NCI-H1092 treated with DMSO at 0.1 percent for 48 hours (cell line): ENCODE results near the gene ESF1.
"Not testable (repeated sequence)": the region's sequence is repeated elsewhere in the genome, so short reads cannot be mapped to it uniquely, and the experiment has no call there.

ENCODE experiments used
- DNase-seq: peaks from one replicate; lab custom pipeline; 2025; lab: John Stamatoyannopoulos, UW

The ESF1 gene

DNA sequence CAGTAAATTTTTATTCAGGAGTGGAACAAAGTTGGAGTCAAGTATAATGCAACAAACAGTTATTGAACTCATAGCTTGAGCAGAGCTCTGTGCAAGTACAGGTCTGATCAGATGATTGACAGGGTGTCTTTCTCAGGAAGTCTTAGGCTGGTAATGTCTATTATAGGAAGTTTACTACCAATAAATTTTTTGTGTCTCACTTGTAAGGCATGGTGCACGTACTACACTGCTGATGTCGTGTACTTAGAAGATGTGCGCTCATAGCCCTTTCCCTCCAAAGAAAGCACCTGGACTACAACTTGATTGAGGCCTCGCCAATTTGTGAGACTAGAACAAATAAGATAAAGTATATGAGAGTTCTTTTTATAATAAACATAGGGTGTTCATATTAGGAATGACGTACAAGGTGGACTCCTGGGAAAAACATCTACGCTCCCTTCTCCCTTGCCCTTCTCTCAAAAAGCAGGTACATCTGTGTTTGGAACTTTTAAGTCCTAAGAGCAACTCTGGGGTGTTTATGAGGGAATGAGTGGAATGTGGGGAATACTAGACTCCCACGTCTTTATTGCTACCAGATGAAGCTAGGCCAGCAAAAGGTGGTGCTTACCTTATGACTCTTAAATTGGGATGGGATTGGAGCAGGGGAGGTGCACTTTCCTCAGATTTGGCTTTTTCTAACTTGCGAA, 1.6 kb upstream of the ESF1 start:
- DNase-seq: no peak

GRCh38 chr20:13784271-13784892, 337 bp downstream of the ESF1 start:
- DNase-seq: no peak

DNA sequence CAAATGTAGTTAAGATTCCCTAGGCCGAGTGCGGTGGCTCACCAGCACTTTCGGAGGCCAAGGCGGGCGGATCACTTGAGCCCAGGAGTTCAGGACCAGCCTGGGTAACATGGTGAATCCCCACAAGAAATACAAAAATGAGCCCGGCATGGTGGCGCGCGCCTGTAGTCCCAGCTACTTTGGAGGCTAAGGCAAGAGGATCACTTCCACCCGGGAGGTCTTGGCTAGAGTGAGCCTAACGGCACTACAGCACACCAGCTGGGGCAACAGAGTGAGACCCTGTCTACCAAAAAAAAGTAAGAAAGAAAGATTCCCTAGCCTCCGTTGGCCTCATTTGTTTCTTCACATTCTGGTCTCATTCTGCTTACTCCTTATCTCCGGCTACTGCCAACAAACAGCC, 1.2 kb downstream of the ESF1 start:
- DNase-seq: no peak

- DNase-seq: no peak
Measured at GRCh38 chr20:13778827-13779226, 5.9 kb downstream of the ESF1 start.

DNA sequence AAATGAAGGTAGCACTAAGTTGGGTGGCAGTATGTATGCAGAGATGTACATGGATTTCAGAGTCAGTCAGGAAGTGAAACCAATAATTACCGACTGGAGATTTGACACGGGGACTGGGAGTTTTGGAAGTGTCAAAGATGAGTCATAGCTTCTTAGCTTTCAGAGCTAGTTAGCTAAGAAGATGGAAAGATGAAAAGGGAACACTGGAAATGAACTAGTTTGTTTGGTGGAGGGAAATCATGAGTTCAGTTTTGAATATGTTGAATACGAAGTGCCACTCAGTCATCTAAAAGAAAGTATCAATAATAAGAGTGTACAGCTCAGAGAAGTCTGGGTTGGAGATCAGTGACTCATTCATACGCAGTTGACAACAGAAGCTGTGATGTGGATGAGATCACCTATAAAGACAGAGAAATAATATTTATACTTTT, 7.5 kb downstream of the ESF1 start:
- DNase-seq: no peak

DNA sequence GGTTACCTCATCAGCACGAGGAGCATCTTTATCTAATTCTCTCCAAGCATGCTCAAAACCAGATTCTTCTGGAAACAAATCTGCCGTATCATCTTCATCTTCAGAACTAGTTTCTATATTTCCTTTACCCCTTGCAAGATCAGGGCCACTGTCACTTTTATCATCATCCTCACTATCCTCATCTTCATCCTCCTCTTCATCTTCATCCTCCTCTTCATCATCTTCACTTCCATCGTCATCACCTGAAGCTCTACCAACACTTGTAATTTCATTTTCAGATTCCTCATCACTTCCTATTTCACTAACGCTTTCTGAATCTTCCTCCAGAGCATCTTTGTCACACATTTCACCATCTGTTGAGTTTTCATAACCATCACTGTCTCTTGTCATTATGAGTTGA, 8.9 kb downstream of the ESF1 start:
- DNase-seq: no peak

DNA sequence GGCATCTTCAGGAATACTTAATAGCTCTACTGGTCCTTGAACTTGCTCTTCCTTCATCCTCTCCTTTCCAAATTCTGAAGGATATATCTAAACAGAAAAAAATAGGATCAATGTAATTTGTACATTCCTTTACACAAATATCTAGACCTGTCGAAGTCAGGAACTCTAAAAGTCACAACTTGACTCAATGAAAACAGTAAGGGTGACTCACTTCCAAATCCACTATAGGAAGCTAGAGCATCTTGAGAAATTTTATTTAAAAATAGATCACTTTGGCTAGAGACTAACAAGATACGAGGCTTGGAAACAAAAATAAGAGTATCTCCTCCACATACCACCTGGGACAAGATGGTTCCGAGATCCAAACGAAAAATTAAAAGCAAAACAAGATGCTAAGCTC, 12.2 kb downstream of the ESF1 start:
- no peak for DNase-seq

DNA sequence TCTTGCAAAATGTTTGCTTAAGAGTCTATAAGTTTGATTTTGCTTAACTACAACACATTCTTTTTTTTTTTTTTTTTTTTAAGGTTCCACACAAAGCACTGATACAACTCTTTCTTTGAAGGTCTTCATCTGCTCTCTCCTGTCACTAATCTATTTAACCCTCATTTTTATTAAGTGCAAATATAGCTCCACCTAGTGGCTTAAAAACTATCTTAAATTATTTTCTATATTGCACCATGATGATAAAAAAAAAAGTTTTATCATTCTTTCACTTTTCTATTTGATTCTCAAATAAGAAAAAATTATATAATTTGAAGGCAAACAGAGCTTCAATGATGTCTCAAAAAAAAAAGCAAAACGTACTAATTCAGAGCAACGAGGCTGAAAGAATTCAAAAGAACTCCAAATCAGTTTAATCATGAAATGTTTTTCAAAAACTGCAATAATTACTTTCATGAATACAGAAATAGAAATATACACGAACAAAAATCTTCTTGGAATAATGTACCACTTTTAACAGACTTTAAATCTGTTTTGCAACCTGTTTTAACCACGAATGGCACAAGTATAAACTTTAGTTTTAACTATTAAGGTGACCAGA, 12.8 kb downstream of the ESF1 start:
- peak; percentile 2 for DNase-seq

DNA sequence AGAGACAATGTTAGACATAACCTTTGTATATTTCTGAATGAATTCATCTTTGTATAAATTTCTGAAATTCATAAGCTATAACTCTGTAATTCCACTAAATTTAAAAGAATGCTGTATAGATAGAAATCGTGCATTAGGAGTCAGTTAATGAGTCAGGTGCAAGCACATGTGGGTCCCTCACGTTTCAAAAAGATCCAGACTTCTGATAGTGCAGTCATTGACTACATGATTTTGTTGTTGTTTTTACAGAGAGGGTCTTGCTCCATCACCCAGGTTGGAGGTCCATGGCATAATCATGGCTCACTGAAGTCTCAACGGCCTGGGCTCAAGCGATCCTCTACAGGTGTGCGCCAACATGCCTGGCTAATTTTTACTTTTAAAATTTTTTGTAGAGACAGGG, 14.6 kb downstream of the ESF1 start:
- DNase-seq: no peak

- no peak for DNase-seq
Measured at GRCh38 chr20:13765868-13766416, 18.8 kb downstream of the ESF1 start.

DNA sequence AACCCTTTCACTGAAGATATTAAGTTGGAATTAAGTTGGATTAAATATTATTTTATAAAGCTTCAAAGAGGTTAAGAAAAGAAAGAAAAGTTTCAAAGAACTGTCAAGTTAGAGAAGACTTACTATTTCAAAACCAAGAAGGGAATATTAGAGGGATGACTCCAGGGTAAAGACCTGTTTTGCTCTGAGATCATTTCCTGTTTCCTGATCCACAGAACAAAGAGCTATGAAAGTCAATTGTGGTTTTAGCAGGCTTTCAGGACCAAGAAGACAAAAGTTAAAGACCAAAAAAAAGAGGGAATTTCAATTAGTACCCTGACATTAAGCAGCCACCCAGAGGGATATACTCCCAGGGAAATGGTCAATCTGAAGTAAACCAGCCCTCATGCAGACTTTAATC, 19.4 kb downstream of the ESF1 start:
- DNase-seq: no peak

DNA sequence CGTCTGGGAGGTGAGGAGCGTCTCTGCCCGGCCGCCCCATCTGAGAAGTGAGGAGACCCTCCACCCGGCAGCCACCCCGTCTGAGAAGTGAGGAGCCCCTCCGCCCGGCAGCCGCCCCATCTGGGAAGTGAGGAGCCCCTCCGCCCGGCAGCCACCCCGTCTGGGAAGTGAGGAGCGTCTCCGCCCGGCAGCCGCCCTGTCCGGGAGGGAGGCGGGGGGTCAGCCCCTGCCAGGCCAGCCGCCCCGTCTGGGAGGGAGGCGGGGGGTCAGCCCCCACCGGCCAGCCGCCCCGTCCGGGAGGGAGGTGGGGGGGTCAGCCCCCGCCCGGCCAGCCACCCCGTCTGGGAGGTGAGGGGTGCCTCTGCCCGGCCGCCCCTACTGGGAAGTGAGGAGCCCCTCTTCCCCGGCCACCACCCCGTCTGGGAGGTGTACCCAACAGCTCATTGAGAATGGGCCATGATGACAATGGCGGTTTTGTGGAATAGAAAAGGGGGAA, 24.2 kb downstream of the ESF1 start:
- DNase-seq: not testable (repeated sequence)

DNA sequence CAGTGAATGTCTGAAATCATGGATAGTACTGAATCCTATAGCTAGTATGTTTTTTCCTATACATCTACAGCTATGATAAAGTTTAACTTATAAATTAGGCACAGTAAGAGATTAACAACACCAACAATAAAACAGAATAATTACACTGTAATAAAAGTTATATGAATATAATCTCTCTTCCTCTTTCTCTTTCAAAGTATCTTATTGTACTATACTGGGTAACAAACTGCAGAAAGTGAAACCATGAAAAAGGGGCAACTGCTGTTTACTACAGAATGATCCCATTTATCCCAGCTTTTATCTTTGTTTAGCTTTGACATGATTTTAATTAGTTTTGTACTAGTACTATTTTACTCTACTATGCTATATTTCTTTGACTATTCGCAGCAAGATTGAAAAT, 25.8 kb downstream of the ESF1 start:
- DNase-seq: no peak

DNA sequence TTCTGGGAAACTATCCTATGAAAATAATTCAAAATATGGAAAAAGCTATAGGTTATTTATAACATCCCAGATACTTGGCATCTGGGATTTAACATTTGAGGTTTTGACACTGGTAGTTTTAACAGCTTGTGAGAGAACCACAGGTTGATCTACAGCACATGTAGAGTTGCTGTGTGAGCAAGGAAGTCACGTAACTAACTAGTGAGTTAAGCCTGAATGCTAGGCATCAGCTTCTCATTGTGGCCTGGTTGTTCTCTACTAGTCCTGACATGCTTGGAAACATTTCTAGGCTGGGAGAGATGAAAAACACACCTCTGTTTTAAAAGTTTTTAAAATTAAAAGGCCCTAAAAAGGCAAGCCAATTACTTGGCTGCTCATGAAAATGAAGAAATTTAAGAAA, 28.2 kb downstream of the ESF1 start:
- no peak for DNase-seq

DNA sequence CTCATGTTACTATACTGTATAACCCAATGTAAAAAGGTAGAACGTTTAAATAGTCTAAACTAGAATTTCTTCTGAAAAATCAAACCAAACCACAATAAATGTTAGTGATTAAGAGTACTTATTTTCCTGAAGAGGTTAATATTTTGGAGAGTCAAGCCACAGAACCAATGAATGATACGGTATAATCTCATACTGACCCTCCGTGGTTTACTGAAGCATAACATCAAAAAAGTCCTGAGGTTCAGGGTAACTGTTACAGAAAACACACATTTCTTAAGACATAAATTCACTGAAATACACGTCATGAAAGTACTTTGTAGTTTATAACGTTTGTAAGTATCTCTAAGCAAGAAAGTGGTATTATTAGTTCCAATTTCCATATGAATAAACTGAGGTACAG, 28.9 kb downstream of the ESF1 start:
- no peak for DNase-seq

DNA sequence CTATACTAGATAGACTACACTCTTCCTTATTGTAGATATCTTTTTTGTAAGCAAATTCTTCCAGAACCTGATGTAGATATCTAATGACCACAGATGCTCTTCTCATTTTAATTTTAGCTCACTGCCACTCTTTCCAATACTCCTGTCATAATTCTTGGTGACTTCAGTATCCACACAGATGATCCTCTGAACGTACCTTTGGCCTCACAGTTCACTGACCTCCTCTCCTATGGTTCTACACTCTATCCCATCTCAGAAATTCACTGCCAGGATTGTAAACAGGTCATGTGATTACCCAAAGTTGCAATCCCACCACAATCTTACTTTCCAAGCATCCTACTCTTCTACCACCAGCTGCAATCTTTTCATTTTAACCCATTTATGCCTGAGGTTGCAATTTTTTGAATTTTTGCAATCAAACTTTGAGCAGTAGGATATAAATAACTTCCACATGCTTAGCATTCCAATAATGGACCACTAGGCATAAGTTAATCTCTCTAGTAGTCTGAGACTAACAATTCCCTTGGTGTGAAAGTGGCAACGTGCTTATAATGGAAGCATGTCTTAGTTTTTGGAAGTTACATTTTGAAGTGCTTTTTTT, 31.2 kb downstream of the ESF1 start:
- no peak for DNase-seq

GRCh38 chr20:13749811-13750210, 34.9 kb downstream of the ESF1 start:
- DNase-seq: no peak

GRCh38 chr20:13745784-13746183, 38.9 kb downstream of the ESF1 start:
- no peak for DNase-seq

- no peak for DNase-seq
Measured at GRCh38 chr20:13744352-13744751, 40.4 kb downstream of the ESF1 start.

GRCh38 chr20:13741879-13742278, 42.8 kb downstream of the ESF1 start:
- DNase-seq: no peak

- DNase-seq: no peak
Measured at GRCh38 chr20:13739731-13740649, 44.7 kb downstream of the ESF1 start.

DNA sequence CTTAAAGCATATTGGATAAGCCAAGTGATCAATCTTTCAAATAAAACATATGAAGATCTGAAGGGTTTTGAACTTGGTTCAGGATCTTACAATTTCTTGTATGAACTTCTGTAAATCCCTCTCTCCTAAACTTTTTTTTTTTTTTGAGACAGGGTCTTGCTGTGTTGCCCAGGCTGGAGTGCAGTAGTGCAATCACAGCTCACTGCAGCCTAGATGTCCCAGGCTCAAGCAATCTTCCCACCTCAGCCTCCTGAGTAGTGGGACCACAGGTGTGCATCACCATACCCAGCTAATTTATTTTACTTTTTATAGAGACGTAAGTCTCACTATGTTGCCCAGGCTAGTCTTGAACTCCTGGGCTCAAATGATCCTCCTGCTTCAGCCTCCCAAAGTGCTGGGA, 46.5 kb downstream of the ESF1 start:
- DNase-seq: not testable (repeated sequence)
